ENCODE results near the gene PRR23E.

DNA sequence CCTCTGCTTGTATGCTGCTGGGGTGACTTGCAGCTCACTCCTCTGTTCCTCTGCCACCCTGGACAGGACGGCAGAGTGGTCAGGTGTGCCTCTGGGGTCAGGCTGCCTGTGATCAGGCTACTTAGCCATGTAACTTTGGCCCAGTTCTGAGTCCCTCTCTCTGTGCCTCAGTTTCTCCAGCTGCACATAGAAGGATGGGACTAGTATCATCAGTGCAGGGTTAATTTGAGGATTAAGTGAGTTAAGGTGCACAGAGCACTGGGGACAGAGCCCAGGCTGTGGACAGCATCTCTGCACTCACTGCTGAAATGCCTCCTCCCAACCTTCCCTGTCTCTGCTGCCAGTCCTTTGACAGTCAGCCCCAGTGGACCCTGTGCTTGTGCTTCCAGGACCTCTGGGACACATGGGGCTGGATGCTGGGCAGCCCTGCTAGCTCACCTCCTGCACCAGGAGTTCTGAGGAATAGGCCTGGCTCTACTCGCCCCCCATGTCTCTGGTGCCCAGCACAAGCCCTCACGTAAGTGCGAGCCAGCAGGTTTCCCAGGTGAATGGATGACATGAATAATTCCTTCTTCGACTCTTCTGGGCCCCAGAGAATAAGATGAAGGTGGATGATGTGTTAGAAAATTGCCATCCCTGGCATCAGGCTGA is 19.3 kb upstream of the PRR23E start:
- TF ChIP-seq, protein P1, sequence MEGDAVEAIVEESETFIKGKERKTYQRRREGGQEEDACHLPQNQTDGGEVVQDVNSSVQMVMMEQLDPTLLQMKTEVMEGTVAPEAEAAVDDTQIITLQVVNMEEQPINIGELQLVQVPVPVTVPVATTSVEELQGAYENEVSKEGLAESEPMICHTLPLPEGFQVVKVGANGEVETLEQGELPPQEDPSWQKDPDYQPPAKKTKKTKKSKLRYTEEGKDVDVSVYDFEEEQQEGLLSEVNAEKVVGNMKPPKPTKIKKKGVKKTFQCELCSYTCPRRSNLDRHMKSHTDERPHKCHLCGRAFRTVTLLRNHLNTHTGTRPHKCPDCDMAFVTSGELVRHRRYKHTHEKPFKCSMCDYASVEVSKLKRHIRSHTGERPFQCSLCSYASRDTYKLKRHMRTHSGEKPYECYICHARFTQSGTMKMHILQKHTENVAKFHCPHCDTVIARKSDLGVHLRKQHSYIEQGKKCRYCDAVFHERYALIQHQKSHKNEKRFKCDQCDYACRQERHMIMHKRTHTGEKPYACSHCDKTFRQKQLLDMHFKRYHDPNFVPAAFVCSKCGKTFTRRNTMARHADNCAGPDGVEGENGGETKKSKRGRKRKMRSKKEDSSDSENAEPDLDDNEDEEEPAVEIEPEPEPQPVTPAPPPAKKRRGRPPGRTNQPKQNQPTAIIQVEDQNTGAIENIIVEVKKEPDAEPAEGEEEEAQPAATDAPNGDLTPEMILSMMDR (conservative IDR thresholded peaks at IDR 0.05; ENCODE audit: low read length): no peak
- no peak for TF ChIP-seq EZH2phosphoT487 (IDR thresholded peaks at IDR 0.05; ENCODE audit: borderline replicate concordance, low read depth, low read length)
